Effector CD8-positive, alpha-beta T cell (primary cell): ENCODE data around the gene GRID2IP.
"Not testable (repeated sequence)": the region's sequence is repeated elsewhere in the genome, so short reads cannot be mapped to it uniquely, and the experiment has no call there.

Experiments
- DNase-seq: peaks from one replicate; lab custom pipeline; 2025; lab: John Stamatoyannopoulos, UW
- total RNA-seq, 4 experiments: gene quantifications; one replicate each; lab custom pipeline; 2026; lab: John Stamatoyannopoulos, UW

The GRID2IP gene
- total RNA-seq = 0.27 to 1.1 (median 0.62) reads per million in 4 experiments

DNA sequence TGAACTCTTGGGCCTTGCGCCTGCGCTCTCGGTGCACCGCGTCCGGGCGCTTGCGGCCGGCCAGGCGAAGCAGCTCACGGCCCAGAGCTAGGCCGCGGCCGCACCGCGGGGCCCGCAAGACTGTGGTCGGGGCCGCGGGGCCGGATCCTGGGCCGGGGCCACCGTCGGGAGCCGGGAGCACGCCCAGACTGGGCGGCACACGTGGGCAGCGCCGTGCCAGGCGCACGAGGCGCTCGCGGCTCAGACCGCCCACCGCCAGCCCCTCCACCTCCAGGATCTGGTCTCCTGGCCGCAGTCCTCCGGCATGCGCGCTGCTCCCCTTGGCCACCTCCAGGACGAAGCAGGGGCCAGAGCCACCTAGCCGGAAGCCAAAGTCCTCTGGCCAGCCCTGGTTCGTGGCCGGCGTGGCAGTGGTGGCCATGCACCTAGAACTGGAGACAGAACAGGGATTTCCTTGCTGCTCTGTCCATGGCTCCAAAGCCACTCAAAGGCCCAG lies at the start of gene GRID2IP:
Gene GRID2IP (minus strand): TSS at position 446 of the 496 bp plus-strand sequence. CDS start 25 bp downstream, at position 421.
- no peak for DNase-seq

DNA sequence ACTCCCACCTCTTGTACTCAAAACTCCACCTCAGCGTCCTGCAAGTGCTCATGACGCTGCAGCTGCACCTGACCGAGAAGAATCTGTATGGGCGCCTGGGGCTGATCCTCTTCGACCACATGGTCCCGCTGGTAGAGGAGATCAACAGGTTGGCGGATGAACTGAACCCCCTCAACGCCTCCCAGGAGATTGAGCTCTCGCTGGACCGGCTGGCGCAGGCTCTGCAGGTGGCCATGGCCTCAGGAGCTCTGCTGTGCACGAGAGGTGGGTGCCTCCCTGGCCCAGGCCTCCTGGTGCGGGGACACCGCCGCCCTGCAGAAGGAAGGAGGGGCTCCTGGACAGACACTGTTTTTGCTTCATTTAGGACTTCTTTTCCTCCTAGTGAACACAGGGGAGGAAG lies 48.8 kb upstream of the GRID2IP start:
- DNase-seq = no peak

DNA sequence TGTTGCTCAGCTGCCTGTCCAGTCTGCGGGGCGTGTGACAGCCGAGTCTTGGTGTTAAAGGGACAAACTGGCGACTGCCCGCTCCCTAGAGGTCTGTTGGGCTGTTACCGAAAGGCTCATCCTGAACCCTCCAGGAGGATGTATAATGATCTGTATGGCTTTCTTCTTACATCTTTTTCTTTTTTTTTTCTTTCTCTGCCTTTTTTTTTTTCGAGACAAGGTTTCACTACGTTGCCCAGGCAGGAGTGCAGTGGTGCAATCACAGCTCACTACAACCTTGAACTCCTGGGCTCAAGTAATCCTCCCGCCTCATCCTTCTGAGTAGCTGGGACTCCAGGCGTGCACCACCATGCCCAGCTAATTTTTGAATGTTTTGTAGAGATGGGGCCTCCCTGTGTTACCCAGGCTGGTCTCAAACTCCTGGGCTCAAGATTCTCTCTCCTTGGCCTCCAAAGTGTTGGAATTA lies 39.4 kb upstream of the GRID2IP start:
- DNase-seq = no peak

- peak; percentile 67 for DNase-seq
These were observed 38.8 kb upstream of the GRID2IP start, which contains the start of gene INTS15 for GRCh38 chr7:6589829-6590644. TSS of gene INTS15 (plus strand) at chr7:6590021. CDS start at chr7:6590284, 263 bp downstream.

DNA sequence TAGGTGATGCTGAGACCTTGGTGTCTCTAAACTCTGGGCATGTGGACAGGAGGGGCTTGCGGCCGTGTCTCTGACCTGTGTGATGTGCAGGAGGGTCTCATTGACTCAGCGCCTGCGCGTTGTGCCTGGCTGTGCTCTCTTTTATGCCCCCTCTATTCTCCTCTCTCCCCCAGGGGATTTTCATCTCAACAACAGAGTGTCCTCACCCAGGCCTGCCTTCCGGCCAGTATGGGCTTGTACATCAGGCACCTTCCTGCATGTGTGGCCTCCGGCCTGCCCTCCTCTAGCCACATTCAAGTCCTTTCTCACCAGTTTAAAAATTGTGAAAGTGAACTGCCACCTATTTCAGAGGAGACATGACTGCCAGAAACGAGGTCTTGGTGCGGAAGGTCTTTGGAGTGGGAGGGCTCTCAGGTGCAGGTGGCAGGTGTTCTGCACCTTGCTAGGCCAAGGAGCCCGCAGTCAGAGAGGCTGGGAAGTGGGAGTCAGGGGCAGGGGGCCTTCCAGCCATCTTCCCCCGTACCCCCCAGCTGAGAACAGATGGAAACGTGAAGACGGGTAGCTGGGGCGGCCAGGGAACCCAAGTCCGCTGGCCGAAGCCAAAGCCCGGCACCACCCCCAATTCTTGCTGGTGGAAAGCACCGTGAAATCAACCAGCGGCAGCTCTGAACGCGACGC lies 38.0 kb upstream of the GRID2IP start:
- no peak for DNase-seq

DNA sequence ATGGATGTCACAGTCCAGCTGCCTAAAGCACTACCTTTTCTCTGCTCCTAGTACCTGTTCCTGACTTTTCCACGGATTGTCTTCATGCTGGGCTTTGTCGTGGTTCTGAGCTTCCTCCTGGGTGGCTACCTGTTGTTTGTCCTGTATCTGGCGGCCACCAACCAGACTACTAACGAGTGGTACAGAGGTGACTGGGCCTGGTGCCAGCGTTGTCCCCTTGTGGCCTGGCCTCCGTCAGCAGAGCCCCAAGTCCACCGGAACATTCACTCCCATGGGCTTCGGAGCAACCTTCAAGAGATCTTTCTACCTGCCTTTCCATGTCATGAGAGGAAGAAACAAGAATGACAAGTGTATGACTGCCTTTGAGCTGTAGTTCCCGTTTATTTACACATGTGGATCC lies 37.3 kb upstream of the GRID2IP start:
- DNase-seq = no peak

DNA sequence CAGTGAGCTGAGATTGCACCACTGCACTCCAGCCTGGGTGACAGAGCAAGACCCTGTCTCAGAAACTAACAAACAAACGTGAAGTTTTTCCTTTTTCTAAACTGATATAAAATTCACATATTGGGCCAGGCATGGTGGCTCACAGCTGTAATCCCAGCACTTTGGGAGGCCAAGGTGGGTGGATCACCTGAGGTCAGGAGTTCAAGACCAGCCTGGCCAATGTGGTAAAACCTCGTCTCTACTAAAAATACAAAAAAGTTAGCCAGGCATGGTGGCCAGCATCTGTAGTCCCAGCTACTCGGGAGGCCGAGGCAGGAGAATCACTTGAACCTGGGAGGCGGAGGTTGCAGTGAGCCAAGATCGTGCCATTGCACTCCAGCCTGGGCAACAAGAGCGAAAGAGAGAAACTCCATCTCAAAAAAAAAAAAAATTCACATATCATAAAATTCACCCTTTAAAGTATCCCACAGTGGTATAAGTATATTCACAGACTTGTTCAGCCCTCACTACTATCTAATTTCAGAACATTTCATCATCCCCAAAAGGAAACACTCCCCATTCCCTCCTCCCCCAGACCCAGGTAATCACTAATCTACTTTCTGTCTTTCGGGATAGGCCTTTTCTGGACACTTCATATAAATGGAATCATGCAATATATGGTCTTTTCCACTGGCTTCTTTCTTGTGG lies 34.6 kb upstream of the GRID2IP start:
- DNase-seq = not testable (repeated sequence)

GRCh38 chr7:6579446-6579845 lies 28.2 kb upstream of the GRID2IP start:
- no peak for DNase-seq

- DNase-seq = no peak
These were observed 27.1 kb upstream of the GRID2IP start for GRCh38 chr7:6578114-6579084.

- DNase-seq = peak; percentile 77
These were observed 26.3 kb upstream of the GRID2IP start, which contains the start of gene ZDHHC4 for GRCh38 chr7:6577369-6578113. TSS of gene ZDHHC4 (plus strand) at chr7:6577454. CDS start at chr7:6580562, 3,108 bp downstream.

DNA sequence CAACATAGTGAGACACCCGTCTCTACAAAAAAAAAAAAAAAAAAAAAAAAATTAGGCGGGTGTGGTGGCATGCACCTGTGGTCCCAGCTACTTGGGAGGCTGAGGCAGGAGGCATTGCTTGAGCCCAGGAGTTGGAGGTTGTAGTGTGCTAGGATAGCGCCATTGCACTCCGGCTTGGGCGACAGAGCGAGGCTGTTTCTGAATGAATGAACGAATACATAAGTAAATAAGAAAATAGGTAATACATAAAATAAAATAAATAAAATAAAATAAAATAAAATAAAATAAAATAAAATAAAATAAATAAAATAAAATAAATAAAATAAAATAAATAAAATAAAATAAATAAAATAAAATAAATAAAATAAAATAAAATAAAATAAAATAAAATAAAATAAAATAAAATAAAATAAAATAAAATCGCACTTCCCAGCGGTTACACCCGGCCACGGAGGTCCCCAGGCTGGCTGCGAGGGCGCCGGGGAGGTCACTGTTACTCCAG lies 25.7 kb upstream of the GRID2IP start:
- not testable (repeated sequence) for DNase-seq

GRCh38 chr7:6576024-6576866 lies 25.0 kb upstream of the GRID2IP start:
- DNase-seq = no peak

DNA sequence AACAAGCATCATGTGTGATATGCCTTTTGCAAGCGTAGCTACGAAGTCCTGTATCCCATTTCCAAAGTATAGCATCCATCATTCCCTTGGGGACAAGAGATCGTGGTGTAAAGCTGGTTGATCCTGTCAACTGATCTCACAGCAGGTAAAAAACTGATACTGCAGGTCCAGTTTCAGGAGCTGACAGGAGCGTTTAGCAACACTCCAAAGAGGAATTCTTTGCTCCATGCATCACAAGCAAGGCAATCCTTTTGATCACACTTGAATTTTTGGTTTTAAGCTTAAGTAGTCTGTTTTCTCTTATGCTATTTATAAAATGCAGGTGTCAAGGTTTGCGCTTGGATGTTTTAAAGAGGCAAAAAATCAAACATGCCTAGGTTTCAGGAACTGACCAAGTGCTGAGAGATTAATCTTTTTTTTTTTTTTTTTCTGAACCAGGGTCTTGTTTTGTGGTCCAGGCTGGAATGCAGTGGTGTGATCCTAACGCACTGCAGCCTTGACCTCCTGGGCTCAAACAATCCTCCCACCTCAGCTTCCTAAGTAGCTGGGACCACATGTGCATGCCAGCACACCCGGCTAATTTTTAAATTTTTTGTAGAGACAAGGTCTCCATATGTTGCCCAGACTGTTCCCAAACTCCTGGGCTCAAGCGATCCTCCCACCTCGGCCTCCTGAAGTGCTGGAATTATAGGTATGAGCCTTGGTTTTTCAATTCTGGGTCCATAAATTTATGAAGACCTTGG lies 24.2 kb upstream of the GRID2IP start:
- DNase-seq = no peak

- no peak for DNase-seq
These were observed 20.0 kb upstream of the GRID2IP start for GRCh38 chr7:6571160-6571779.

DNA sequence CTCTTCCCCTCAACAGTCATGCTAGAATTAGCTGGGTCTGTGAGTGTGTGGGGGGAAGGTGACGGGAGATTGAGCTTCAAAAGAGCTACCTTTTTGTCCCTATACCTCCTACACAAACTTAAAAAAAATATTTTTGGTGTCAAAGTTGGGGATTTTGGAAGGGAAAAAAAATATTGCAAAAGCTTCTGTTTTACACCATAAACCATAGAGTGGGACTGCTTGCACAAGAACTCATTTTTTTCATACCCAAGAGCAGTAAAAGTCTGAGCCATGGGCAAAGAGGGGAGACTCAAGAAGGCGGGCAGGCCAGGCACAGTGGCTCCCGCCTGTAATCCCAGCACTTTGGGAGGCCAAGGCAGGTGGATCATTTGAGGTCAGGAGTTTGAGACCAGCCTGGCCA lies 16.6 kb upstream of the GRID2IP start:
- no peak for DNase-seq

GRCh38 chr7:6565655-6566054 lies 14.4 kb upstream of the GRID2IP start:
- DNase-seq = no peak

DNA sequence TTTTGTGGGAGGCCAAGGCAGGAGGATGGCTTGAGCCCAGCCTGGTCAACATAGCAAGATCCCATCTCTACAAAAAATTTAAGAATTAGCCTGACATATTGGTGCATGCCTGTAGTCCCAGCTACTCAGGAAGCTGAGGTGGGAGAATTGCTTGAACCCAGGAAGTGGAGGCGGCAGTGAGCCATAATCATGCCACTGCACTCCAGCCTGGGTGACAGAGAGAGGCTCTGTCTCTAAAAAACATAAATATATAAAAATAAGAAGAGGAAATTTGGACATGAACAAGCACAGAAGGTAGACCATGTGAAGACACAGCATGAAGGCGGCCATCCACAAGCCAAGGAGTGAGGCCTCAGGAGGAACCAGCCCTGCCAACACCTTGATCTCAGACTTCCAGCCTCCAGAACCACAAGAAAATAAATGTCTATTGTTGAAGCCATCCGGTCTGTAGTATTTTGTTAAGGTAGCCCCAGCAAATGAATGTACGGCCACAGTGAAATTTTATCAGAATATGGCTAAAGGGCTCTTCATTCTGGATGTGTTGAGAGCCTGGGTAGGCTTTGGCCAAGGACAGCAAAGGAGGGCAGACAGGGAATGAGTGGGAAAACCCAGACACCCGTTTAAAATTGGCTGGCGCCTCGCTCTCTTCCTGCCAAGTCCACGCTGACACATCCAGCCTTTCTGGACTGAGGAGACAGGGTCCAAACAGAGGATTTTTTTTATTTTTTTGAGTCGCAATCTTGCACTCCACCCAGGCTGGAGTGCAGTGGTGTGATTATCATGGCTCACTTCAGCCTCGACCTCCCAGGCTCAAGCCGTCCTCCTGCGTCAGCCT lies 12.9 kb upstream of the GRID2IP start:
- DNase-seq = no peak
